Motor neuron (in vitro differentiated cells): ENCODE data around the gene MLLT3. TPM values are rescaled to one million over a fixed set of nuclear protein-coding genes. Genes with fewer than 3 reads are reported as not detected.
A peak's percentile ranks its signal among the peaks of the same experiment; 100 is the strongest.

ENCODE experiments used
- ATAC-seq, 8 experiments: fragments of 200-7000 bp; cut with Tn5 transposase; replicated peaks in 6 of 8; 2 replicates each; pipeline ENCODE4 v1.8.0; 2021; ENCODE audit warnings: mild to moderate bottlenecking in 8 of 8, moderate library complexity in 8 of 8
- H3K27ac ChIP-seq, 2 donors: fragments of 250-450 bp; sonication (Bioruptor Pico); 2 replicates each; pipeline ENCODE4 v1.9.0; 2021; ENCODE audit warnings: antibody characterized with exemption in 2 of 2, mild to moderate bottlenecking in 2 of 2, moderate library complexity in 1 of 2
- H3K4me1 ChIP-seq, 2 donors: fragments of 250-450 bp; sonication (Bioruptor Pico); replicated peaks in 1 of 2; 2 replicates each; pipeline ENCODE4 v1.6.1; 2021; ENCODE audit warnings: antibody characterized with exemption in 2 of 2, mild to moderate bottlenecking in 2 of 2, moderate library complexity in 1 of 2
- H3K4me3 ChIP-seq, 5 donors: fragments of 250-450 bp; sonication (Bioruptor Pico); 2 replicates each; pipeline ENCODE4 v1.9.0; 2021; ENCODE audit warnings: antibody characterized with exemption in 5 of 5, mild to moderate bottlenecking in 5 of 5, moderate library complexity in 4 of 5
- WGBS, 10 experiments: fragments of 450-650 bp; shearing (Covaris generic); methylation state at CpG; one replicate each; pipeline ENCODE4 v1.0.0; 2022; 5-methylcytosine and 5-hydroxymethylcytosine counted together
- in situ Hi-C, 9 experiments: fragments of 400-800 bp; cut with MboI; loops; one replicate each; pipeline ENCODE4 v1.15.0; 2021; ENCODE audit warnings: low sequenced_read_pairs in 9 of 9, low pct_unique_long_range_greater_than_20kb in 2 of 9; ENCODE audit not compliant: unreplicated experiment in 9 of 9
- total RNA-seq, 8 experiments: library from RNA; unstranded; fragments of 300-600 nt; gene quantifications; 2 replicates each; pipeline versions ENCODE4 v1.2.3 to v1.2.4, GENCODE V29; 2022

The MLLT3 gene
- total RNA-seq, 8 experiments from 2014 or later = 10.8 to 63.2 (median 31.6) TPM

GRCh38 chr9:20315677-20316076 lies 306.6 kb downstream of the MLLT3 start:
- ATAC-seq = peak in 1 of 8 experiments; percentile 71
- 0 to 100% (median 88%) methylated on average over 1 to 2 of the region's 2 CpGs; no CpG with 5 or more reads in 2 of the 10 experiments for WGBS, 10 experiments
- H3K4me1 ChIP-seq = peaks cover 12 to 16% of the 10 kb centered on the region in 2 donors

GRCh38 chr9:20314981-20315380 lies 307.3 kb downstream of the MLLT3 start:
- Histone ChIP-seq H3K4me3 (no peak overlapping the region), H3K4me1 (peaks cover 6 to 11% of the 10 kb centered on the region in 2 donors), H3K27ac (no peak overlapping the region)
- 86 to 100% (median 90%) methylated on average over 1 to 3 of the region's 3 CpGs; no CpG with 5 or more reads in 3 of the 10 experiments for WGBS, 10 experiments
- ATAC-seq = no peak
- in situ Hi-C loops = no loop called here

More at GRCh38 chr9:20315677-20316076, 306.6 kb downstream of the MLLT3 start:
- in situ Hi-C loops = no loop called here
- no peak overlapping the region for H3K27ac ChIP-seq
- no peak overlapping the region for H3K4me3 ChIP-seq

DNA sequence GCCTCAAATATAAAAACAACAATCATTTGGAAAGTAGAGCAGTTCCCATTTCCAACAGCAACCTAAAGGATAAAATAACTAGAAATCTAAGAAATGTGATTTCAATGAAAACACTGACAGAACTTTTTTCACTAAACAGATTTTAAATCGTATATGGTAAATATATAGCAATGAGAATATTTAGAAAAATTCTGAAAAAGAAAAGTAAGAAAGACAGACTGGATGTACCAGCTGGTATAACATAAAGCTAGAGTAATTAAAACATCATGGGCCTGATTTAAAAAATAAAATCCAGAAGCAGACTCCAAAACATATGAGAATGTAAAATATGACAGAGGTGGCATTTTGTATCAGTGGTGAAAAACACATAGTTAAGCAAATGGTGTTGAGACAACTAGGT lies 308.9 kb downstream of the MLLT3 start:
- Histone ChIP-seq H3K4me3 (no peak overlapping the region), H3K27ac (no peak overlapping the region), H3K4me1 (no peaks in the 10 kb centered on the region)
- in situ Hi-C loops = no loop called here
- WGBS, 10 experiments = 5 to 100% (median 85%) methylated on average over 1 of the region's 1 CpG
- ATAC-seq = no peak

- ATAC-seq = peak in 3 of 8 experiments; percentile 14 to 62 (median 52)
- Histone ChIP-seq H3K27ac (no peak overlapping the region), H3K4me3 (no peak overlapping the region), H3K4me1 (peaks cover 0 to 3% of the 10 kb centered on the region in 2 donors)
- in situ Hi-C loops = no loop called here
Observed at GRCh38 chr9:20312732-20313131, 309.6 kb downstream of the MLLT3 start.

DNA sequence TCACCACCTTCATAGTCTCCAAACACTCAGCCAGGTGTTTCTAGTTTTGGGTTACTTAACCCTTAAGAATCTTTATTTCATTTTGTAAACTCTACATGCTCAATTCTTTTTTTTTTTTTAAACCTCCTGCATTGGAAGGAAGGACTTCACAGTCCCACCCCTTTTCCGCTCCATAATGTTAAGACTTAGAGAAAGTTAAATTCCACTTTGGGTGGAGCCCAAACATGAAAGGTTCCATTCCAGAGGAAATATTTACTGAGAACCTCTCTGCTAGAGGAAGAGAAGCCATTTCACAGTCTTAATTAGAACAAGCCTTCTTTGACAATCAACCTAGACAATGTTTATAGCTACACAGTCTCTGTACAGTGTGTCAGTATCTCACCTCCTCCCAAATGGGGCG lies 312.3 kb downstream of the MLLT3 start:
- Histone ChIP-seq H3K4me3 (no peak overlapping the region), H3K27ac (no peak overlapping the region), H3K4me1 (peaks cover 2 to 5% of the 10 kb centered on the region in 2 donors)
- in situ Hi-C loops = no loop called here
- ATAC-seq = peak in 2 of 8 experiments; percentile 59 to 85
- WGBS, 10 experiments = 29 to 100% (median 90%) methylated on average over 1 to 2 of the region's 2 CpGs

GRCh38 chr9:20309124-20309523 lies 313.2 kb downstream of the MLLT3 start:
- Histone ChIP-seq H3K4me3 (no peak overlapping the region), H3K4me1 (peaks cover 2 to 6% of the 10 kb centered on the region in 2 donors), H3K27ac (no peak overlapping the region)
- no peak for ATAC-seq
- 8 to 87% (median 78%) methylated on average over 1 to 3 of the region's 4 CpGs; no CpG with 5 or more reads in 4 of the 10 experiments for WGBS, 10 experiments
- in situ Hi-C loops = no loop called here

- ATAC-seq = no peak
- peaks cover 14 to 21% of the 10 kb centered on the region in 2 donors for H3K4me1 ChIP-seq
- 0 to 49% (median 20%) methylated on average over 1 to 6 of the region's 7 CpGs; no CpG with 5 or more reads in 3 of the 10 experiments for WGBS, 10 experiments
- no peak overlapping the region for H3K27ac ChIP-seq
- H3K4me3 ChIP-seq = no peak overlapping the region
- in situ Hi-C loops = no loop called here
Observed at GRCh38 chr9:20307621-20308020, 314.7 kb downstream of the MLLT3 start.

GRCh38 chr9:20305452-20305851 lies 316.8 kb downstream of the MLLT3 start:
- Histone ChIP-seq H3K4me3 (no peak overlapping the region), H3K27ac (no peak overlapping the region), H3K4me1 (peaks cover 17 to 24% of the 10 kb centered on the region in 2 donors)
- in situ Hi-C loops = no loop called here
- peak in 1 of 8 experiments; percentile 76 for ATAC-seq
- WGBS, 10 experiments = 0 to 100% (median 94%) methylated on average over 1 to 4 of the region's 4 CpGs; no CpG with 5 or more reads in 2 of the 10 experiments

DNA sequence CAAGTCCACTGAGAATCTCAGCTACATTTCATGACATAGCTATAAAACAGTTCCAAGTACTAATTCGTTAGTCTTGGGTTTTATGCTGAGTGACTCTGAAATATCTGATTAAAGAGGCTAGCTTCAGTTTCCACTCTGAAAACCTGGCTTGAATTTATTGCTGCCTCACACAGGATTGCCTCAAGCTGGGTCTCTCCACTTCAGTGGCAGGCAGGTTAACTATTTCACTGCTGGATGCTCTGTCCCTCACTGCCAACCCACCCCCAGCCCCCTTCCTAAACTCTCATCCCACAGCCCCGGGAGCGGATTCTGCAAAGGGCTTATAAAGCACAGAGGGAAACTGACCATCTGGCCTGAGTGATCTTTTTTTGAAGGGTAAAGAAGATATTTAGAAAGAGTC lies 318.3 kb downstream of the MLLT3 start:
- peak in 4 of 8 experiments; percentile 11 to 35 (median 23) for ATAC-seq
- H3K4me1 ChIP-seq = peaks cover 17 to 24% of the 10 kb centered on the region in 2 donors
- in situ Hi-C loops = no loop called here
- 25 to 43% (median 40%) methylated on average over 1 to 2 of the region's 3 CpGs; no CpG with 5 or more reads in 5 of the 10 experiments for WGBS, 10 experiments
- H3K27ac ChIP-seq = no peak overlapping the region
- no peak overlapping the region for H3K4me3 ChIP-seq

DNA sequence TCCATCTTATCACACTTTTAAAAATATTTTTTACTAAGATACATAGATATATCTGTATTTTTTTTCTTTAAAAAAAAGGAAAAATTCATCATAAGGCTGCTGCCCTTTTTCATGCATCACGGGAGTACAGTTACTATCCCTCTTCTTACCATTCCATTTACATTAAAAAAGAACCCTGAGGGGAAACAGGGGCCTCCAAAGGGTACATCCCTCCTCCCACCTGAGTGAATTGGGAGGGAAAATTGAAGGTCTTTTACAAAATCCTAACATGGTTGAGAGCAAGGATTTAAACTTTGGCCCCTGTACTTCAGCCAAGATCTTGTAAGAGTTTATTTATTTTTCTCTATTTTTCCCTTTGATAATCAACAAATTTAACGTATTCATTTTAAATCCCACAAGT lies 319.2 kb downstream of the MLLT3 start:
- peaks cover 17 to 24% of the 10 kb centered on the region in 2 donors for H3K4me1 ChIP-seq
- no peak overlapping the region for H3K27ac ChIP-seq
- no peak for ATAC-seq
- no peak overlapping the region for H3K4me3 ChIP-seq
- 33 to 93% (median 48%) methylated on average over 1 to 2 of the region's 2 CpGs; no CpG with 5 or more reads in 3 of the 10 experiments for WGBS, 10 experiments
- in situ Hi-C loops = no loop called here

DNA sequence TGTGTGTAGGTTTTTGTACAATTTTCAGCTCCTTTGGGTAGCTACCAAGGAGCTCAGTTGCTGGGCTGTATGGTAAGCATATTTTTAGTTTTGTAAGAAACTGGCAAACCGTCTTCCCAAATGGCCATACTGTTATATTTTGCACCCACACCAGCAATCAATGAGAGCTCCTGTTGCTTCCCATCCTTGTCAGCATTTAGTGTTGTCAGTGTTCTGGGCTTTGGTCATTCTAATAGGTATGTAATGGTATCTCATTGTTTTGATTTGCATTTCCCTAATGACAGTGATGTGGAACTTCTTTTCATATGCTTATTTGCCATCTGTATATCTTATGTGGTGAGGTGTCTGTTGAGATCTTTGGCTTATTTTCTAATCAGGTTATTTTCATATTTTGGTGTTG lies 320.1 kb downstream of the MLLT3 start:
- Histone ChIP-seq H3K27ac (no peak overlapping the region), H3K4me1 (peaks cover 14 to 18% of the 10 kb centered on the region in 2 donors), H3K4me3 (no peak overlapping the region)
- in situ Hi-C loops = no loop called here
- ATAC-seq = peak in 3 of 8 experiments; percentile 35 to 60 (median 51)
- 44 to 88% (median 63%) methylated on average over 1 of the region's 1 CpG; no CpG with 5 or more reads in 5 of the 10 experiments for WGBS, 10 experiments

DNA sequence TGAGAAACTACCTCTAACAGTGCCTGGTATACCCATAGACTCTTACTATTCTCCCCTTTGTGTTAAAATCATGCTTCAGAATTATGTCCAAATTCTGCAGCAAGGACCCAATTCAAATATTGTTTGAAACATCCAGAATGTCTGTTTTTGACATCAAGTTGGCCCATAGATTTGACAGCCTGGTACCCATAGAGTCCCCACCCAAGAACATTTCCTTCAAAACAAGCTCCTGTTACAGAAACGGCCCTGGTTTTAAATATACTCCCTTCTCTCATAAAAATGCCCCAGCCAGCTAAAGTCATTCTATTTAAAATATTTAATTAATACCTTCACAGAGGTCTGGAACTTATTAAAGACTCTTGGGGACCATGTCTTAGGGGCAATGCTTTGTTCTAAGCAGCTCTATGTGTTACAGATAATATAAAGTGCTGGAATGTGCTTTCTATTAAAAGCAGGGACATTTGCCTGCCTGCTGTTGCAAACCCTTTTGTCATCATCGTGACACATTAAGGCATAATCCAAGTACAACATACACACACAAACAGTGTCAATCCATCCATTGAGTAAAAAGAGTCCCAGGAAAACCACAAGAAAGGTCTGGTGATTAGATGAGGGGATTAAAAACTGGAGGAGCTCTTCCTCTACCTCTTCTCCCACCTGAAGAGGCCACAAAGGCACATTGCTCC lies 321.7 kb downstream of the MLLT3 start:
- no peak for ATAC-seq
- WGBS, 10 experiments = 0 to 90% (median 33%) methylated on average over 1 to 2 of the region's 2 CpGs; no CpG with 5 or more reads in 3 of the 10 experiments
- H3K27ac ChIP-seq = no peak overlapping the region
- H3K4me3 ChIP-seq = no peak overlapping the region
- in situ Hi-C loops = no loop called here
- peaks cover 14 to 18% of the 10 kb centered on the region in 2 donors for H3K4me1 ChIP-seq

- H3K4me1 ChIP-seq = peaks cover 3% of the 10 kb centered on the region in 2 donors
- in situ Hi-C loops = no loop called here
- ATAC-seq = peak in 2 of 8 experiments; percentile 27 to 32
- H3K27ac ChIP-seq = no peak overlapping the region
- no peak overlapping the region for H3K4me3 ChIP-seq
- 80 to 100% methylated on average over 1 of the region's 6 CpGs; no CpG with 5 or more reads in 8 of the 10 experiments for WGBS, 10 experiments
Observed at GRCh38 chr9:20297646-20298084, 324.6 kb downstream of the MLLT3 start.
